Mucosa of gallbladder (tissue), 1 donor: ENCODE data around the gene CAPRIN1. TPM values are rescaled to one million over a fixed set of nuclear protein-coding genes. Genes with fewer than 3 reads are reported as not detected.
"Not testable (repeated sequence)": the region's sequence is repeated elsewhere in the genome, so short reads cannot be mapped to it uniquely, and the experiment has no call there.

Experiments used
- DNase-seq: peaks from one replicate; pipeline ENCODE4 v3.0.0-alpha.2; 2020; ENCODE audit warnings: low spot score
- total RNA-seq: library from RNA; stranded (reverse); gene quantifications from one replicate; pipeline ENCODE4 v1.2.1, GENCODE V29; 2021
- donor health status: DM: no; HTN: no; CAD: no.

The CAPRIN1 gene
- total RNA-seq, 1 donor from 2014 or later: 204 TPM

DNA sequence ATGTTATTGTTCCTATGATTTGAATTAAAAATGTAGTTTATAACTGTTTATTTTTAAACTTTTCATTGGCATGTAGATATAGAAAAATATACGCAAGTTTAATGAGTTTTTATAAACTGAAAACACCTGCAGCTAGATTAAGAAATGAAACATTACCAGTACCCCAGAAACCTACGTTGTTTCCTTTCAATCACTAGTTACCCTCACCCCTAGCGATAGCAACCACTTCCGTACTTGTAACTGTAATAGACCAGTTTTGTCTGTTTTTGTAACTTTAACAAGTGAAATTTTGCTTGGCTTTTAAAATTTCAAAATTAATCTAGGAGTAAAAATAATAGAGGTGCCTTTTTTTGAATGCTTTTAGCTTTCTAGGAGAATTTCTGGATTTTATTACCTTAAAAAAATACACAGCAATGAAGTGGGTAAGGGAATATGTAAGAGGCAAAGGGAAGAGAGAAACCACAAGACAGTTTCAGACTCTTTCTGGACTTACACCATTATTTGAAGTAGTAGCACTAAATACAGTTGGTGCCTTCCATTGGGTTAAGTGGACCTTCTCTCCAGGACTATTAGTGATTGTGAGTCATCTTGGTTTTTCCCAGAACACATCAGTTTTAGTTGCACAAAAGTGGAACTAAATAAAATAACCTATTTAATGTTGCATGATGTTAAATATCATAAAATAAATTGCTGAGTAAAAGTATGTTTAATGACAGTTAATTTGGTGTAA is 35.2 kb downstream of the CAPRIN1 start:
- no peak for DNase-seq

DNA sequence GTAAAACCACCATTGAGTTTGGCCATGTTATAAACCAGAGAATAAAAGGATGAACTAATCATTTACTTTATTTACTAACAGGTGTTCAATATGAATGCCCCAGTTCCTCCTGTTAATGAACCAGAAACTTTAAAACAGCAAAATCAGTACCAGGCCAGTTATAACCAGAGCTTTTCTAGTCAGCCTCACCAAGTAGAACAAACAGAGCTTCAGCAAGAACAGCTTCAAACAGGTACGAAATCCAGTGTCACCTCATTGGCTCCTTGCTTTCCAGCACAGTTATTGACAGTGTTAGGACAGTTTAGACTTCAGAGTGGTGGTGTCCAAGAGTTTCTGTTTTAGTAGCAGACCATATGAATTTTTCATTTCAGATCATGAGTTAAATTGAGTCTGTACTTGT is 40.3 kb downstream of the CAPRIN1 start:
- no peak for DNase-seq

GRCh38 chr11:34094900-34095299 is 43.4 kb downstream of the CAPRIN1 start:
- DNase-seq: not testable (repeated sequence)

GRCh38 chr11:34098813-34099212 is 47.3 kb downstream of the CAPRIN1 start:
- DNase-seq: no peak

GRCh38 chr11:34104680-34105078 is 53.1 kb downstream of the CAPRIN1 start:
- no peak for DNase-seq

- peak; percentile 98 for DNase-seq
These were observed 53.8 kb downstream of the CAPRIN1 start, which contains the start of gene NAT10 for GRCh38 chr11:34105079-34105956. Gene NAT10, plus strand, starts transcription at chr11:34105629. Its CDS starts 2,597 bp downstream, at chr11:34108226.

DNA sequence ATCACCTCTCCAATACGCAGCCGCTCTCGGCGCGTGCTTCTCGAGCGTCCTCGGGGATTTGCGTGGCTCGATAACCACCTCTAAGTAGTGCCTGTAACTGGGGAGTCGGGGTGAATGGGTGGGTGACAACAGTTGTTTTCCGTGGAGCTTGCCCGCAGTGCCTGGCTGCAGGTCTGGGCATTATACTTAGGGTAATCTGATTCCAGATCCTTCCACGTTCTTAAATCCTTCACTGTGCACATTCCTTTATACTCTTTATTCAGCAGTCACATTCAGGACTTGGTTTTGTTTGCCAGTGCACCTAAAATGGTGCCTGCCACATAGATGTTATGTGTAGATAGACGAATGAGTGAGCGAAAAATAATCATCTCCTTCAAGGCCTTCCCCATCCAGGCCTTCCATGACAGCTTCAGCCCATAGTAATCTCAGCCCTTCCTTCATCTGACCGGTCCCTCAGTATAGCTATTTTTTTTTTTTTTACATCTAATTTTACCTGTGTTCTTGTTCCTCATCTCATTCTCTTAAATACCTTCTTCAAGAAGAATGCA is 54.5 kb downstream of the CAPRIN1 start:
- DNase-seq: no peak

GRCh38 chr11:34111722-34112270 is 60.3 kb downstream of the CAPRIN1 start:
- DNase-seq: no peak

GRCh38 chr11:34114014-34114413 is 62.5 kb downstream of the CAPRIN1 start:
- DNase-seq: no peak

GRCh38 chr11:34114471-34114870 is 62.9 kb downstream of the CAPRIN1 start:
- no peak for DNase-seq

DNA sequence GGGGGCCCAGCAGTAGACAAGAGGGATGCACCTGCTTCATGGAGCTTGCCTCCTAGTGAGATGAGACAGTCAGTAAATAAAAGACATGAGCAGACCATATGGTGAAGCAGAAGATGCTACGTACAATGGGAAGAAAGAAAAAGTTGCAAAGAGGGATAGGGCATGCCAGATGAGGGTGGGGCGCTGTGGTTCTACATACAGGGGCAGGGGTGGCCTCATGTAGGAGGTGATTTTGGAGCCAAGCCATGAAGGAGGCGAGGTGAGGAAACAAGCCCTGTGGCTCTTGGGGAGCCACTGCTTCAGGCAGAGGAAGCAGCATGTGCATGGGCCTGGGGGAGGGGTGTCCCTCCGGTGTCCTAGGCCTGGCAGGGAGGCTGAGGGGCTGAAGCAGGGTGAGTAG is 69.1 kb downstream of the CAPRIN1 start:
- DNase-seq: no peak

DNA sequence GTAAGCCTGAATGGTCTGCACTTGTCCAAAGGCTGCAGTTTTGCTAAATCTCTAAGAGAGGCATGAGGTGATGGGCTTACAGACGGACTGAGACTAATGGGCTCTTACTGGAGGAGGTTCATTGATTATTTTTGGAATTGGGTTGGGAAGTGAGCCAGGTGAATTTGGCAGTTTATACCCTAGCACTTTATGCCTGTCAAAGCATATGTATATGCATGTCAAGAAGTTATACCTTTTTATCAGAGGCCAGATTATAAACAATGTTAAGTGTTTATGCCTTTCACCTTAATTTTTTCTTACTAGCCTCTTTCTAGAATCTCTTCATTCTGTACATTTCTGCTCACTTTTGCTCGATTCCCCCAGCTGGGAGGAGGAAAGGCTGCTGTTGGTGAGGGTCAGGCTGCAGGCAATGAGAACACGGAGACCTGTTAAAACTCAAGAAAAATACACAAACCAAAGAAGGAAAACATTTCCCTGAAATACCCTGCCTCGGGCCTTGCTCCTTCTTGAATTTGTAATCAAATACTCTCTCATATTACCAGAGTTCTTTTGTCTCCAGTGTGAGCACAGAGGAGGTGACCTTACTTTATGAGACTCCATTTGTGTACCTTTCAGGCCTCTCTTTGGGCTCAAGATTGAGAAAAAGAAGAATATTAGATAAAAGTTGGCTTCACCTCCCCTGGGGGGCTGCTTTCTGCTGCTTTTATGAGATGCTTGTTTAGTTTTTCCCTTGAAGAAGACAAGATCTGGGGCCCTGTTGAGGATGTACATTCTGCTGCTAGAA is 73.5 kb downstream of the CAPRIN1 start:
- DNase-seq: no peak

DNA sequence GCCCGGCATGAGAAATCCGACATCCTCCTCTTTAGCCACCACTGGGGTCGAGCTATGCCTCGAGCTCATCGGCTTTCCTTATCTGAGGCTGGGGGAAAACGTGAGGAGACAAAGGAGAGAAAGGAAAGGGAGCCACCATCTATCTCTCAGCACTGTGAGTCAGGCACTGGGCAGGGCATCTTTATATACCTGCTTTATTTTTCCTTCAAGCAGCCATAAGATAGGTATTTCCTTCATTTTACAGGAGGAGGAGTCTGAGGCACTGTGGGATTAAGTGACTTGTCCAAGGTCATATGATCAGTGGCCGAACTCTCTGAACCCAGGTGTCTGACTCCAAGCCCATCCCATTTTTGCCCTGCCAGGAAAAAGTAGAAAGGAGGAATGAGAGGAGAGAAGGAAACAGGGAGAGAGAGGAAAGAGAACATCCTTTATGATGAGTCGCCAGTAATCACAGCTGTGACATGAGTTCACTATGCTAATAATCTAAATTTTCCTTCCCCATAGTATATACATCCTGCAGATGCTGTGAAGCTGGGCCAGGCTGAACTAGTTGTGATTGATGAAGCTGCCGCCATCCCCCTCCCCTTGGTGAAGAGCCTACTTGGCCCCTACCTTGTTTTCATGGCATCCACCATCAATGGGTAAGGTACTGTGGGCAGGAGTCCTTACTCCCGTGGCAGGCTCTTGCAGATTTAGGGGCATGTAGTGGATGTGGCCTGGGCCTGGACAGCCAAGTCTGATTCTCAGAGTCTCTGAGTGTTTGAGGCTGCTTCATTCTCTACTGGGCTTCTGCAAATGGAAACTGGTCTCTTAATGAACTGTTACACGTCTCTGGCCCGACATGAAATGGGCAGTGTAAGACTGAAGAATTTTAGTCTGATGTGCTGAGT is 75.7 kb downstream of the CAPRIN1 start:
- DNase-seq: no peak

GRCh38 chr11:34128824-34129223 is 77.3 kb downstream of the CAPRIN1 start:
- DNase-seq: no peak

GRCh38 chr11:34132261-34132965 is 80.9 kb downstream of the CAPRIN1 start:
- DNase-seq: no peak

DNA sequence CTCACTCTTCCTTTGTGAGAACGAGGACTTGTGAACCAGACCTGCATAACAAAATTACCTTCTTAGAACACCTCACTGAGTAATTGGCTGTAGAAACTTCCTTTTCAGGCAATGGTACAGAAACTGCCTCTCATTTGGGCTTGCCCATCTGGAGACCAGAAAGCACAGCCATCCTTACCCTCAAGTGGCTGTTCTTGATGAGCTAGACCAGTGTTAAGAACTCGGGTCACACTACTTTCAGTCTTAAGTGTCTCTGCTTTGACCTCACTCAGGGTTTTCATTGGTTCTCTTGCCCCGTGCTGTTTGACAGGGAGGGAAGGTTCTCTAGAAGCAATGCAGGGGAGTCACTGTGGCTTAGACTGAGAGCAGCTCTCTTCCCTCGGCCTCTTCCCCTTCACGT is 83.2 kb downstream of the CAPRIN1 start:
- no peak for DNase-seq

DNA sequence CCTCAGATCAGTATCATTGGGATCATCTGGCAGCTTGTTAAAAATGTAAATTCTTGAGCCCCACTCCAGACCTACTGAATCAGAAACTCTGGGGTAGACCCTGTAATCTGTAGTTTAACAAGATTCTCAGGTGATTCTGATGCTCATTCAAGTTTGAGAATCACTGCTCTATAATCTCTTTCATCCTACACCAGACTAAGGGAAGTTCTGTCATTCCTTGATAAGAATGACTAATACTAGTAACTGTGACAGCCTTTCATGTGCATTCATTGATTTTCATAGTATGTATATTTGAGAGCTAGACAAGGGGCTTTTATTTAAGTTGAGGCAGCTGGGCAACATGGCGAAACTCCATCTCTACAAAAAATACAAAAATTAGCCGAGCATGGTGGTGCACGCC is 83.9 kb downstream of the CAPRIN1 start:
- DNase-seq: no peak

DNA sequence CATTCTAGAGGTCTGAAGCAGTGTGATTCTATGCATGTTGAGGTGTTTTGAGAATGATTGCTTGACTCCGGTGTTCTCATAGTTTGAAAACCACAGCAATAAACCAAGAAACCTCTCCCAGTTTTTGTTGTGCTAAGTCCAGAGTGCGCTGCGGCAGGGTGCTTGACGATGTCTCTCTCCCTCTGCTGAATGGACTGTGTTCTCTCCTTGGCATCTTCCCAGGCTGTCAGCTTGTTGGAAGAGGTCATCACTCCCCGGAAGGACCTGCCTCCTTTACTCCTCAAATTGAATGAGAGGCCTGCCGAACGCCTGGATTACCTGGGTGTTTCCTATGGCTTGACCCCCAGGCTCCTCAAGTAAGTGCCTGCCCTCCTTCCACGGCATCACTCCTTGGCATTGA is 84.9 kb downstream of the CAPRIN1 start:
- DNase-seq: no peak

GRCh38 chr11:34139346-34139745 is 87.8 kb downstream of the CAPRIN1 start:
- DNase-seq: no peak

DNA sequence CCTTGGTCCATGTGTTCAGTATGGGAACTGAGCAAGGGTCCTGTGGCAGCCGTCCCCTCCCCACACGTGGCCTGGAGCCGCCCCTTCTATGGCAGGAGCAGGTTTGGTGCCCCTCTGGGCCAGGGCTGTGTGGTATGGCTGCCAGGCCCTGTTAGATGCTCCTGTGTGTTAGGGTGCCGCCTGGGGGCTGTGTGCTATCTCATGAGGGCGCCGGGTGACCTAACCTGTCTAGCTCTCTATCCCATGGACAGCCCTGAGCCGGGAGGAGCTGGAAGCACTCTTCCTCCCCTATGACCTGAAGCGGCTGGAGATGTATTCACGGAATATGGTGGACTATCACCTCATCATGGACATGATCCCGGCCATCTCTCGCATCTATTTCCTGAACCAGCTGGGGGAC is 88.6 kb downstream of the CAPRIN1 start:
- DNase-seq: no peak
